KMS-11 (cell line): ENCODE measurements around the gene KCTD8.

Experiments used
- H2AFZ ChIP-seq: fragments of 200-600 bp; sonication (generic); 2 replicates; pipeline ENCODE4 v1.6.1; 2016; ENCODE audit warnings: antibody characterized with exemption, mixed run types, low read depth
- H3K27ac ChIP-seq: fragments of 200-600 bp; sonication (generic); 2 replicates; pipeline ENCODE4 v1.6.1; 2016; ENCODE audit warnings: mild to moderate bottlenecking, mixed run types
- H3K27me3 ChIP-seq: fragments of 200-600 bp; sonication (generic); 2 replicates; pipeline ENCODE4 v1.6.1; 2017; ENCODE audit warnings: mild to moderate bottlenecking, low read depth, mixed run types, moderate library complexity; ENCODE audit not compliant: insufficient read depth
- H3K36me3 ChIP-seq: fragments of 200-600 bp; sonication (generic); 2 replicates; pipeline ENCODE4 v1.6.1; 2017; ENCODE audit warnings: mild to moderate bottlenecking, mixed run types; ENCODE audit not compliant: insufficient read depth
- H3K4me1 ChIP-seq: fragments of 200-600 bp; sonication (generic); 2 replicates; pipeline ENCODE4 v1.6.1; 2016; ENCODE audit warnings: mild to moderate bottlenecking, low read depth, mixed run types; ENCODE audit not compliant: poor library complexity, severe bottlenecking
- H3K4me2 ChIP-seq: fragments of 200-600 bp; sonication (generic); 2 replicates; pipeline ENCODE4 v1.7.0; 2016; ENCODE audit warnings: mild to moderate bottlenecking, mixed run types
- H3K4me3 ChIP-seq: fragments of 200-600 bp; sonication (generic); IDR thresholded peaks from 2 replicates; pipeline ENCODE4 v1.6.1; 2017; ENCODE audit warnings: low read depth, low read length, mixed read lengths; ENCODE audit not compliant: insufficient read depth
- H3K79me2 ChIP-seq: fragments of 200-600 bp; sonication (generic); 2 replicates; pipeline ENCODE4 v1.6.1; 2016; ENCODE audit warnings: low read depth, mixed run types; ENCODE audit not compliant: insufficient read depth
- H3K9ac ChIP-seq: fragments of 200-600 bp; sonication (generic); 2 replicates; pipeline ENCODE4 v1.6.1; 2016; ENCODE audit warnings: mild to moderate bottlenecking, mixed run types
- H4K20me1 ChIP-seq: fragments of 200-600 bp; sonication (generic); 2 replicates; pipeline ENCODE4 v1.6.1; 2016; ENCODE audit warnings: mild to moderate bottlenecking, mixed run types; ENCODE audit not compliant: insufficient read depth
- TF ChIP-seq, protein P1 (sequence below): fragments of 200-600 bp; sonication (generic); conservative IDR thresholded peaks from 2 replicates; pipeline ENCODE4 v1.6.1; 2017; ENCODE audit warnings: low read depth, mild to moderate bottlenecking, antibody characterized with exemption, low read length, moderate library complexity, mixed read lengths

The KCTD8 gene

GRCh38 chr4:44150091-44150576, 298.5 kb downstream of the KCTD8 start:
- H3K4me2 ChIP-seq = no peak overlapping the region
- no peak overlapping the region for H2AFZ ChIP-seq
- H4K20me1 ChIP-seq = no peaks in the 10 kb centered on the region
- no peak overlapping the region for H3K27ac ChIP-seq
- H3K79me2 ChIP-seq = no peaks in the 10 kb centered on the region
- H3K4me3 ChIP-seq = no peak overlapping the region
- H3K27me3 ChIP-seq = no peaks in the 10 kb centered on the region
- TF ChIP-seq, protein P1, sequence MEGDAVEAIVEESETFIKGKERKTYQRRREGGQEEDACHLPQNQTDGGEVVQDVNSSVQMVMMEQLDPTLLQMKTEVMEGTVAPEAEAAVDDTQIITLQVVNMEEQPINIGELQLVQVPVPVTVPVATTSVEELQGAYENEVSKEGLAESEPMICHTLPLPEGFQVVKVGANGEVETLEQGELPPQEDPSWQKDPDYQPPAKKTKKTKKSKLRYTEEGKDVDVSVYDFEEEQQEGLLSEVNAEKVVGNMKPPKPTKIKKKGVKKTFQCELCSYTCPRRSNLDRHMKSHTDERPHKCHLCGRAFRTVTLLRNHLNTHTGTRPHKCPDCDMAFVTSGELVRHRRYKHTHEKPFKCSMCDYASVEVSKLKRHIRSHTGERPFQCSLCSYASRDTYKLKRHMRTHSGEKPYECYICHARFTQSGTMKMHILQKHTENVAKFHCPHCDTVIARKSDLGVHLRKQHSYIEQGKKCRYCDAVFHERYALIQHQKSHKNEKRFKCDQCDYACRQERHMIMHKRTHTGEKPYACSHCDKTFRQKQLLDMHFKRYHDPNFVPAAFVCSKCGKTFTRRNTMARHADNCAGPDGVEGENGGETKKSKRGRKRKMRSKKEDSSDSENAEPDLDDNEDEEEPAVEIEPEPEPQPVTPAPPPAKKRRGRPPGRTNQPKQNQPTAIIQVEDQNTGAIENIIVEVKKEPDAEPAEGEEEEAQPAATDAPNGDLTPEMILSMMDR = no peak
- no peaks in the 10 kb centered on the region for H3K4me1 ChIP-seq
- H3K36me3 ChIP-seq = no peaks in the 10 kb centered on the region
- no peak overlapping the region for H3K9ac ChIP-seq

GRCh38 chr4:44149282-44149681, 299.3 kb downstream of the KCTD8 start:
- TF ChIP-seq, protein P1 = no peak
- Histone ChIP-seq H3K36me3 (no peaks in the 10 kb centered on the region), H3K4me1 (no peaks in the 10 kb centered on the region), H3K27ac (no peak overlapping the region), H3K79me2 (no peaks in the 10 kb centered on the region), H3K4me2 (no peak overlapping the region), H3K4me3 (no peak overlapping the region), H3K9ac (no peak overlapping the region), H2AFZ (no peak overlapping the region), H4K20me1 (no peaks in the 10 kb centered on the region), H3K27me3 (no peaks in the 10 kb centered on the region)

- H3K27ac ChIP-seq = no peak overlapping the region
- H3K36me3 ChIP-seq = no peaks in the 10 kb centered on the region
- no peak overlapping the region for H3K4me2 ChIP-seq
- TF ChIP-seq, protein P1 = no peak
- no peak overlapping the region for H3K9ac ChIP-seq
- H4K20me1 ChIP-seq = no peaks in the 10 kb centered on the region
- no peaks in the 10 kb centered on the region for H3K27me3 ChIP-seq
- no peak overlapping the region for H2AFZ ChIP-seq
- no peaks in the 10 kb centered on the region for H3K4me1 ChIP-seq
- no peaks in the 10 kb centered on the region for H3K79me2 ChIP-seq
- no peak overlapping the region for H3K4me3 ChIP-seq
These were observed 301.0 kb downstream of the KCTD8 start for GRCh38 chr4:44147571-44148075.

- H3K36me3 ChIP-seq = no peaks in the 10 kb centered on the region
- H3K27me3 ChIP-seq = no peaks in the 10 kb centered on the region
- H3K79me2 ChIP-seq = no peaks in the 10 kb centered on the region
- no peaks in the 10 kb centered on the region for H3K4me1 ChIP-seq
- H3K27ac ChIP-seq = no peak overlapping the region
- no peak overlapping the region for H3K9ac ChIP-seq
- no peak overlapping the region for H3K4me2 ChIP-seq
- TF ChIP-seq, protein P1 = no peak
- H4K20me1 ChIP-seq = no peaks in the 10 kb centered on the region
- no peak overlapping the region for H2AFZ ChIP-seq
- H3K4me3 ChIP-seq = no peak overlapping the region
These were observed 302.1 kb downstream of the KCTD8 start for GRCh38 chr4:44146516-44146915.
